Activated CD4-positive, CD25-positive, alpha-beta regulatory T cell treated with anti-CD3 and anti-CD28 coated beads, Interleukin-2, amount 50 U/mL, for 72 hours (primary cell): Measurements from ENCODE around the gene DDX60.

Experiments used
- DNase-seq: peaks from one replicate; pipeline ENCODE4 v3.0.0; 2021

Gene DDX60

DNA sequence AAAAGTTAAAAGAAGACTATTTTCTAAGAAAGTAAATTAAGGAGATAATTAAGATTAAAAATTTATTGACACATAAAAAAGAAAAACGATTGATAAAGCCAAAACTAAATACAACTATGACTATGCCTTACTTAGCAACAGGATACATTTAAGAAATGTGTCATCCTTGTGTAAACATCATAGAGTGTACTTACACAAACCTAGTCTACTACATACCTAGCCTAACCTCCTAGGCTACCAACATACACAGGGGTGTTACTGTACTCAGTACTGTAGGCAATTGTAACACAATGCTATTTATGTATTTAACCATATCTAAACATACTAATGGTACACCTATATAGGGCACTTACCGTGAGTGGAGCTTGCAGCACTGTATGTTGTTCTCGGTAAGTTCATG lies 117.9 kb downstream of the DDX60 start:
- no peak for DNase-seq

DNA sequence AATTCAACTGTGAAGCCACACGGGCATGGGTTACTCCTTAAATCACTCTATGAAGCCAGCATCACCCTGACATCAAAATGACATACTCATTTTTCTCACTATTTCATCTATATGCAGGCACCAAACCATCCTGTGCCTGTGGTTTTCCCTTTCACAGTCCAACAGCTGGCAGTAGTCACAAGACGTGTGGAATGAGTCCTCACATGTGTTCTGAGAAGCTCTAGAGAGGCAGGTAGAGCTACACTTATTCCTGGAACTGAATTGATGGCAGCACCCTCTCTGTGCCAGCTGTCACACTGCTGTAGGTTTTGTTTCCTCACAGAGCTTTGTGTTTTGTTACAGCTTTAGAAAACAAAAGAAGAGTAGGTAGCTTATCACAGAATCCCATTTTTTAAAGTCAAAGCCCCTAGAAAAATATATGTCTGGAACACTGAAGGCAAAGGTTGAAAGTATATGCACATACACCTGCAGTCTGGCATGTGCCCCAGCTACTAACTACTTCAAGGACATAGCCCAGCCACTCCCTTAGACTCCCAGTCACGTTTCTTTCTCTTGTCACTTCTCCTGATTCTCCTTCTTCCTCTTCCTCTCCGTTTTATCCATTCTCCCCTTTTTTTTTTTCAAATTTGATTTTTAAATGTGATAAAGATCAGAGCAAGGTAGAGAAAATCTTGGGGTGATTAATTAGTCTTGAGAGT lies 119.1 kb downstream of the DDX60 start:
- no peak for DNase-seq

GRCh38 chr4:168197926-168198325 lies 120.6 kb downstream of the DDX60 start:
- DNase-seq, result no peak

- DNase-seq, result no peak
Measured at GRCh38 chr4:168188754-168189153, 129.8 kb downstream of the DDX60 start.

DNA sequence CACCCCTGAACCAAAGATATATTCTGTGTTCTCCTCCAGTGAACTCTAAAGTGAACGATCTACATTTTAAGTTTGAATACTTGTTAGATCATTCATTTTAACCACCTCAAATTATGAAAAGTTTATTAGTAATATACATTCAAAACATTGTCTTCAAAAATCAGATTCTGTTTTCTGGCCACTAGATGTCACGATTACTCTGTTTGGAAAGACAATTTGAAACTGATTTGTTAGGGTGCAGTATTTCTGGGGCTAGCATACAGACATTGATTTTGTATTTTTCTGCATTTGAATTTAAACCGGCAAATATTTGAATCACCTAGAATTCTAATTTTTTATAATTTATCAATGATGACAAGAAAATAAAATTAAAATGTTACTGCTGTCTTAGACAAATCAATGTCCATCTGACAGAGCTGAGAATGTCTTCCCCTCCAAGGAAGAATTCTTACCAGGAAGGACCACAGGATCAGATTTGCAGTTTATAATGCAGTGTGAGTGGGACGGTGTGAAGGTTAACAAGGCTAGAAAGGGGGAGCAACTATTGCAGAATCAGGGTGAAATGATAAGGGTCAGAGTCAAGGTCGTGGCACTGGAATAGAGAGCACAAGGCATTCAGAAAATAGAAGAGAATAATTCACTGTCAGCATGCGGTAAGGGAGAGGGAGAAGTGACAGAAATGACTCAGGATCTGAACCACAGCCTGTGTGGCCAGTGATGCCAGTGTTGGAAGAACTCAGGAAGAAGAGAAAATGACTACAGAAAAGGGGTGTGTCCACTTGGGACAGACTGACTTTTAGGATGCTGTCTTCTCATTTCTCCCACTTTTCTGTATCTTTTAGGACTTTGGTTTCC lies 134.6 kb downstream of the DDX60 start:
- no peak for DNase-seq

DNA sequence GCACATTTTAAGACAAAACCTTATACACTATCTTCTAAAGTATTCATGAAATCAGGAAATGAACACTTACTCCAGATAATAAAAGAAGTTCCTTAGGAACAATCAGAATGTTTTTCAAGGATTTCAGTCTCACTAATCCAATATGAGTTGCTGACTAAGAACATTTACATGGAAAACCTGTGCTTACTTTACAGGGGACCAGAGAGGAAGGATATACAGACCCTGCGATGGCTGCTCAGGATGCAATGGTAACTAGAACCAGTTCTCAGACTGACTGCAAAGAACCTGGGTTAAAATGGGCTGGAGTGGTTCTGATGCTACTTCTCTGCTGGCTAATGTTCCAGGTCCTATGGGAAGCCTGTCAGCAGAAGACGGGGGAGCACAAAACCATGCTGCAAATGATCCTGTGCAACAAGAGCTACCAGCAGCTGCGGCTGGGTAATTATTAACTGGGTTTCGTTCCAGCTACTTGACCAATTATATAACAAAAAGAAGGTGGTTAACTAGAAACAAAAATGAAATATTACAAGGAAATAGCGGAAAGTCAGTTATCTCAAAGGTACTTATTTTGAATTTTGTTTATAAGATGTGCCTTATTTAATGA lies 140.9 kb downstream of the DDX60 start:
- DNase-seq, result no peak

- no peak for DNase-seq
Measured at GRCh38 chr4:168174308-168174707, 144.2 kb downstream of the DDX60 start.

GRCh38 chr4:168167714-168168284 lies 150.8 kb downstream of the DDX60 start:
- DNase-seq, result no peak
